Measurements from ENCODE around the gene IMPG1.

GRCh38 chr6:75997696-75998095 lies 74.8 kb downstream of the IMPG1 start:
- TF ChIP-seq CTCF (IDR thresholded peaks at IDR 0.05) (no peak), EZH2phosphoT487 (IDR thresholded peaks at IDR 0.05) (no peak)
